Esophagus muscularis mucosa (tissue), 4 donors: ENCODE measurements around the gene CATSPER4. TPM values are rescaled to one million over a fixed set of nuclear protein-coding genes. Genes with fewer than 3 reads are reported as not detected.
A peak's percentile ranks its signal among the peaks of the same experiment; 100 is the strongest.

Source experiments
- DNase-seq: peaks from one replicate; pipeline ENCODE4 v3.0.0-alpha.2; 2017; ENCODE audit errors: extremely low spot score
- H3K27ac ChIP-seq, 4 donors: fragments of 200-600 bp; sonication (generic); replicated peaks in 1 of 4; 1 replicate in 3 of 4; 2 replicates in 1 of 4; pipeline ENCODE4 v1.5.1; 2016 to 2019; ENCODE audit warnings: mild to moderate bottlenecking in 1 of 4
- H3K27me3 ChIP-seq, 4 donors: fragments of 200-600 bp; sonication (generic); one replicate each; pipeline versions ENCODE4 v1.5.1 to v1.6.0; 2016 to 2019
- H3K36me3 ChIP-seq, 4 donors: fragments of 200-600 bp; sonication (generic); one replicate each; pipeline ENCODE4 v1.5.1; 2016 to 2019
- H3K4me1 ChIP-seq, 4 donors: fragments of 200-600 bp; sonication (generic); one replicate each; pipeline ENCODE4 v1.5.1; 2016 to 2019
- H3K4me3 ChIP-seq, 4 donors: fragments of 200-600 bp; sonication (generic); 1 replicate in 2 of 4; 2 replicates in 2 of 4; pipeline ENCODE4 v1.5.1; 2016 to 2019; ENCODE audit warnings: mild to moderate bottlenecking in 4 of 4, moderate library complexity in 1 of 4
- H3K9me3 ChIP-seq, 4 donors: fragments of 200-600 bp; sonication (generic); 1 replicate in 3 of 4; 2 replicates in 1 of 4; pipeline ENCODE4 v1.5.1; 2016 to 2019
- CTCF ChIP-seq, 3 experiments: fragments of 200-600 bp in 2 of 3; fragments of 450-650 bp in 1 of 3; sonication (generic) in 2 of 3; IDR thresholded peaks; one replicate each; pipeline ENCODE4 v1.5.1; 2017 to 2019; ENCODE audit warnings: antibody characterized with exemption in 3 of 3, mild to moderate bottlenecking in 2 of 3, moderate library complexity in 1 of 3
- EP300 ChIP-seq: sonication (generic); formaldehyde crosslinking; IDR thresholded peaks from one replicate; pipeline ENCODE4 v1.6.1; 2017; ENCODE audit warnings: antibody characterized with exemption
- POLR2A ChIP-seq: fragments of 450-650 bp; IDR thresholded peaks from one replicate; pipeline ENCODE4 v1.6.1; 2017; ENCODE audit warnings: antibody characterized with exemption, moderate library complexity, mild to moderate bottlenecking, low read depth
- POLR2AphosphoS5 ChIP-seq, 2 donors: sonication (generic); formaldehyde crosslinking; IDR thresholded peaks; one replicate each; pipeline ENCODE4 v1.6.1; 2017; ENCODE audit warnings: antibody characterized with exemption in 2 of 2
- WGBS: methylation state at CpG from one replicate; pipeline ENCODE4 v1.1.5; 2018; 5-methylcytosine and 5-hydroxymethylcytosine counted together
- intact Hi-C: fragments of 100-400 bp; cut with DNase I; formaldehyde crosslinking; loops from one replicate; pipeline ENCODE4 v1.15.1; 2023
- total RNA-seq, 4 donors: library from RNA; depleted of rRNA; stranded (reverse); fragments of >200 nt; gene quantifications; one replicate each; pipeline versions ENCODE4 v1.1.0 to v1.2.1, GENCODE V29; 2016

CATSPER4 gene
- total RNA-seq, 4 donors from 2014 or later, result not detected

GRCh38 chr1:26169198-26169554, 21.2 kb upstream of the CATSPER4 start:
- Histone ChIP-seq H3K27me3 (no peaks in the 10 kb centered on the region), H3K27ac (peak overlapping the region; percentile 77 to 89 (median 77)), H3K36me3 (peaks cover 0 to 12% (median 7%) of the 10 kb centered on the region in 4 donors), H3K4me3 (peak overlapping the region; percentile 74 to 97 (median 91)), H3K9me3 (no peaks in the 10 kb centered on the region), H3K4me1 (peaks cover 26 to 33% (median 30%) of the 10 kb centered on the region in 4 donors)
- intact Hi-C loops, result no loop called here
- TF ChIP-seq CTCF (IDR thresholded peaks at IDR 0.05), result no peak
- TF ChIP-seq POLR2AphosphoS5 (IDR thresholded peaks at IDR 0.05), result no peak
- TF ChIP-seq POLR2A, result no peak
- TF ChIP-seq EP300, result no peak
- 50% methylated on average over 4 of the region's 4 CpGs for WGBS
- DNase-seq, result no peak

DNA sequence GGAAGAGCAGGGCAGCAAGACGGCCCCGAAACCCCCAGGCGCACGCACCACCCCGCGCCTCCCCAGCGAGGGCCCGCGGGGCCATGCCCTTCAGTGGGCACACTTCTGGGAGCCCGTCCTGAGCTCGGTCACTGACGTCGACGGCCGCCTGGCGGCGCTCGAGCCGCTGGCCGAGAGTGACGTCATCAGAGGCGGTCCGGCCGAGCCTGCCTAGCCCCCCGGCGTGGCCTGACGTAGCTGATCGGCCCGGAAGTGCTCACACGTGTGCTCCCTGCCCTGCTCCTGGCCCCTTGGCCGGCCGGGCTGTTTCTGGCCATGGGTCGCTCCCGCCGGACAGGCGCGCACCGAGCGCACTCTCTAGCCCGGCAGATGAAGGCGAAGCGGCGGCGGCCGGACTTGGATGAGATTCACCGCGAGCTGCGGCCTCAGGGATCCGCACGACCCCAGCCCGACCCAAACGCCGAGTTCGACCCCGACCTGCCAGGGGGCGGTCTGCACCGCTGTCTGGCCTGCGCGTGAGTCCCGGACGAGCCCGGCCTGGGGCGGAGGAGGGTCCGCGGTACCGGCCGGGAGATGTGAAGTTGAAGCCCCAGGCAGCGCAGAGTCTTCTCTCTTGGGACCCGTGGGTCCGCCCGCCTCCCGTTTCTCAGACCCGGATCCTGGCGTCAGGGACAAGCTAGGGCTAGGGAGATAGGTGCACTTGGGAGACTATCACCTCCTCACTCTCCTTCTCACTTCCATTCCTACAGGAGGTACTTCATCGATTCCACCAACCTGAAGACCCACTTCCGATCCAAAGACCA, 20.5 kb upstream of the CATSPER4 start, which contains the start of gene ZNF593:
Gene ZNF593, plus strand, starts transcription at position 240 of the 803 bp plus-strand sequence. Its CDS starts 76 bp downstream, at position 316.
- H3K27me3 ChIP-seq, result no peaks in the 10 kb centered on the region
- peak within 1 kb of the TSS; percentile 77 to 89 (median 77) for H3K27ac ChIP-seq
- peak; percentile 97 for DNase-seq
- WGBS, result 5% methylated on average over 14 of the region's 76 CpGs
- peaks cover 0 to 12% (median 7%) of the 10 kb centered on the region in 4 donors for H3K36me3 ChIP-seq
- no peak for TF ChIP-seq EP300
- peak; percentile 83 to 85 for TF ChIP-seq POLR2AphosphoS5 (IDR thresholded peaks at IDR 0.05)
- peak; percentile 87 to 93 (median 92) for TF ChIP-seq CTCF (IDR thresholded peaks at IDR 0.05)
- peak; percentile 66 for TF ChIP-seq POLR2A
- H3K4me1 ChIP-seq, result peaks cover 20 to 28% (median 24%) of the 10 kb centered on the region in 4 donors
- intact Hi-C loops, result loop anchor here (2.0 to 5.0 kb wide), 2 partner anchors 65 to 152 kb away; partner anchors contain the start of gene CEP85
- peak within 1 kb of the TSS; percentile 74 to 97 (median 91) for H3K4me3 ChIP-seq
- H3K9me3 ChIP-seq, result no peaks in the 10 kb centered on the region

GRCh38 chr1:26170472-26170821, 20.0 kb upstream of the CATSPER4 start:
- Histone ChIP-seq H3K36me3 (peaks cover 0 to 12% (median 7%) of the 10 kb centered on the region in 4 donors), H3K27ac (peak overlapping the region in 3 of 4 donors; percentile 77 to 89 (median 77)), H3K9me3 (no peaks in the 10 kb centered on the region), H3K4me3 (peak overlapping the region; percentile 74 to 97 (median 91)), H3K4me1 (peaks cover 19 to 28% (median 24%) of the 10 kb centered on the region in 4 donors), H3K27me3 (no peaks in the 10 kb centered on the region)
- 81% methylated on average over 6 of the region's 9 CpGs for WGBS
- DNase-seq, result no peak
- intact Hi-C loops, result loop anchor here (2.0 to 5.0 kb wide), 2 partner anchors 64 to 152 kb away; partner anchors contain the start of gene CEP85
- no peak for TF ChIP-seq CTCF (IDR thresholded peaks at IDR 0.05)
- TF ChIP-seq POLR2A, result no peak
- no peak for TF ChIP-seq POLR2AphosphoS5 (IDR thresholded peaks at IDR 0.05)
- no peak for TF ChIP-seq EP300

DNA sequence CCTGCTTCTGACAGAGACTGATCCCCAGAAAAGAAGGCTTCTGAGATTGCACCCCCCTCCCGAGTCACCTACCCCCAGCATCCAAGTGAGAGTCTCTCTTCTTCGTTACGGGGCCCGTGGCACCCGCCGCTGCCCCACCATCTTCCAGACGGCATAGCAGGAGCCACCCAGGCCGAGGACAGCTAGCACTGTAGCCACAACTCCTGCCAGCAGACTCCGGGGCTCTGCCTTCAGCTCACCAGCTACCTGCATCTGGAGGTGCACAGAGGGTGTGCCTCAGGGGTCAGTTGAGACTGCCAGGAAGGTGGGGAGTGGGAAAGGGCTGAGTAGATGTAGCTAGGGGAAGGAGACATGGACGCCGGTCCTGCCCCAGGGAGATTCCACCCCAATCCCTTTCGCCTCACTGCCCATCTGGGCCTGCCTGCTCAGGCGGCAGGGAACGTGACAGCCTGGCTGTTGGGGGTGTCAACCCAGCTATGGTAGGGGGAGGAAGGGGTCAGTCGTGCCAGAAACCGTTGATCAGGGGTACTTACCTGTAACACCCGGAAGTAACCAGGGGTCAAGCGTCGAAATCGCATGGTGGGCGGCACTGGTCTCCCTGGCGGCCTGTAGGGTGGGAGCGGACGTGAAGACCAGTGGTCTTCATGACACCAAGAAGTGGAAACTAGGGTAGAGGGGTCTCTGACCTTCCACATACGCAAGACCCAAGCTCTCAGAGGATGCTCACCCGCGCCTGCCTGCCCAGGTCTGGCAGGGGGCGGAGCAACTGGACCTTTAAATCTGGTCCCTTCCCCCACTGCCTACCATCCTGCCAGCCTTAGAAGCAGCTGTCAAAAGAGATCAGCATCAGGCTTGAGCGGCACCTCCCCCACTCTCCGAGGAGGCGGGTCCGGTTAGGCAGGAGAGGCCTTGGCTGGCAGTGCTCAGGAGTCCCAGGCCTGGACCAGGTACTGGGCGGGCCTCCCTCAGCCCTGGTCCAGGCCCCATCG, 19.0 kb upstream of the CATSPER4 start, which contains the start of gene ZNF593OS:
Gene ZNF593OS, minus strand, starts transcription at position 749 of the 989 bp plus-strand sequence. Its CDS starts 171 bp downstream, at position 578.
- peaks cover 0 to 12% (median 7%) of the 10 kb centered on the region in 4 donors for H3K36me3 ChIP-seq
- no peak within 1 kb of the TSS for H3K27ac ChIP-seq
- no peak for DNase-seq
- TF ChIP-seq POLR2AphosphoS5 (IDR thresholded peaks at IDR 0.05) (no peak), EP300 (no peak), POLR2A (no peak), CTCF (IDR thresholded peaks at IDR 0.05) (no peak)
- no peaks in the 10 kb centered on the region for H3K9me3 ChIP-seq
- peaks cover 19 to 28% (median 24%) of the 10 kb centered on the region in 4 donors for H3K4me1 ChIP-seq
- peak within 1 kb of the TSS; percentile 74 to 97 (median 91) for H3K4me3 ChIP-seq
- H3K27me3 ChIP-seq, result no peaks in the 10 kb centered on the region
- WGBS, result 92% methylated on average over 32 of the region's 34 CpGs
- intact Hi-C loops, result loop anchor here (2.0 to 5.0 kb wide), 2 partner anchors 63 to 151 kb away; partner anchors contain the start of gene CEP85
